ENCODE results near the gene SDHB.

DNA sequence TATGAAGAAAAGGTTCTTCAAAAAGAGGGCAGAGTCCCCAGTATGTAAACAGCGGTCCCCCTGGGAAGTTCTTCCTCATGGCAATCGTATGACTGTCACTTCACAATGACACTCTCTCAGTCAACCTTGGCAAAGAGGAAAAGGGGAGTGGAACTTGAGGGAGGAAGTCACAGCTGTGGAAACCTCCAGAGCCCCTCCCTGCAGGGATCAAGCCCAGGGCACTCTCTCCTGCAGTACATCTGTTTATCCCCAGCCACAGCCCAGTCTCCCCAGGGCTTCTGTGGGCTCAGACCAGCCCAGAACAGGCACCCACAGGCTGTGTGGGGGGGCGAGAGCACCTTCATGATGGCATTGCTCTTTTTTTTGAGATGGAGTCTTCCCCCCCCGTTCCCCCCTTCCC, 44.1 kb downstream of the SDHB start:
- TF ChIP-seq, protein P1, sequence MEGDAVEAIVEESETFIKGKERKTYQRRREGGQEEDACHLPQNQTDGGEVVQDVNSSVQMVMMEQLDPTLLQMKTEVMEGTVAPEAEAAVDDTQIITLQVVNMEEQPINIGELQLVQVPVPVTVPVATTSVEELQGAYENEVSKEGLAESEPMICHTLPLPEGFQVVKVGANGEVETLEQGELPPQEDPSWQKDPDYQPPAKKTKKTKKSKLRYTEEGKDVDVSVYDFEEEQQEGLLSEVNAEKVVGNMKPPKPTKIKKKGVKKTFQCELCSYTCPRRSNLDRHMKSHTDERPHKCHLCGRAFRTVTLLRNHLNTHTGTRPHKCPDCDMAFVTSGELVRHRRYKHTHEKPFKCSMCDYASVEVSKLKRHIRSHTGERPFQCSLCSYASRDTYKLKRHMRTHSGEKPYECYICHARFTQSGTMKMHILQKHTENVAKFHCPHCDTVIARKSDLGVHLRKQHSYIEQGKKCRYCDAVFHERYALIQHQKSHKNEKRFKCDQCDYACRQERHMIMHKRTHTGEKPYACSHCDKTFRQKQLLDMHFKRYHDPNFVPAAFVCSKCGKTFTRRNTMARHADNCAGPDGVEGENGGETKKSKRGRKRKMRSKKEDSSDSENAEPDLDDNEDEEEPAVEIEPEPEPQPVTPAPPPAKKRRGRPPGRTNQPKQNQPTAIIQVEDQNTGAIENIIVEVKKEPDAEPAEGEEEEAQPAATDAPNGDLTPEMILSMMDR (conservative IDR thresholded peaks at IDR 0.05 in 1 of 2, IDR thresholded peaks at IDR 0.05 in 1 of 2; ENCODE audit: extremely low read depth in 1 of 2, insufficient read depth in 1 of 2, low read depth in 1 of 2, low read length in 2 of 2) = no peak
- no peak for TF ChIP-seq EZH2 (IDR thresholded peaks at IDR 0.05; ENCODE audit: borderline replicate concordance, low read length)
